ENCODE results near the gene MAF.

- TF ChIP-seq YY1 (IDR thresholded peaks at IDR 0.05; ENCODE audit: insufficient read depth, insufficient read length) (no peak), ZNF274 (IDR thresholded peaks at IDR 0.05; ENCODE audit: low read depth, low read length) (no peak), SUZ12 (IDR thresholded peaks at IDR 0.05; ENCODE audit: extremely low read depth, insufficient read depth, insufficient read length) (no peak)
Measured at GRCh38 chr16:79603055-79603454, 2.5 kb upstream of the MAF start.

All from NT2/D1 (cell line).